Endothelial cell of umbilical vein (primary cell): ENCODE results near the gene TSHZ3.

ENCODE experiments used
- EZH2 ChIP-seq: IDR thresholded peaks from 2 replicates; pipeline ENCODE4 v1.6.1; 2012; ENCODE audit warnings: borderline replicate concordance, low read depth, mild to moderate bottlenecking, moderate library complexity, low read length, inconsistent platforms; ENCODE audit not compliant: severe bottlenecking
- JUN ChIP-seq: IDR thresholded peaks from 2 replicates; pipeline ENCODE4 v1.6.1; 2011; ENCODE audit warnings: borderline replicate concordance, low read depth; ENCODE audit not compliant: insufficient read length, insufficient read depth
- MAX ChIP-seq: IDR thresholded peaks from 2 replicates; pipeline ENCODE4 v1.6.1; 2011; ENCODE audit not compliant: insufficient read depth, insufficient read length
- POLR2A ChIP-seq: IDR thresholded peaks from 2 replicates; pipeline ENCODE4 v1.6.1; 2012; ENCODE audit warnings: low read depth, mild to moderate bottlenecking, control low read depth, low read length
- TF ChIP-seq, protein P1 (sequence below), 2 donors: IDR thresholded peaks; 1 replicate in 1 of 2; 2 replicates in 1 of 2; pipeline ENCODE4 v1.5.1; 2011; ENCODE audit warnings: low read length in 2 of 2, mild to moderate bottlenecking in 2 of 2, moderate library complexity in 2 of 2, control low read depth in 1 of 2, inconsistent platforms in 1 of 2, low read depth in 1 of 2; ENCODE audit not compliant: insufficient read depth in 1 of 2; ENCODE audit errors: extremely low read depth in 1 of 2

DNA sequence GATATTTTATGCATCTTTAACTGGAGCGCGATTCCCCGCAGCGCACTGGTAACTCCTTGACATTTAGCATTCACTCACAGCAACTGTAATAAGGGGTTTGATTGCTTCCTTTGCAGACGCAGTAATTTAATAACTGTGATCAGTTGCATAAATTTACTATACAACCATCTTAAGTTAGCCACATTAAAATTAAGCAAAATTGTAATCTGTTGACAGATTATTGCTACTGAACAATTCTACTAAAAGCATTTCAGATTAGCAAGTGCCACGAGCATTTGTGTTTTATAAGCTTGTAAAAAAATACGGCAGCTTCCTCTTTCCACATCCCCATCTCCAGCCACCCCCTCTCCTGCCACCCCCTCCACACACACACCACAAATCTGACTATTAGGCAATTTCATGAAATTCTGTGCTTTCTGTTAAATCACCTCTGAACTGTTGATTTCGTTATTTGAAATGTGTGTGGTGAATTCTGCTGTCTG lies 44.4 kb downstream of the TSHZ3 start:
- TF ChIP-seq, protein P1, sequence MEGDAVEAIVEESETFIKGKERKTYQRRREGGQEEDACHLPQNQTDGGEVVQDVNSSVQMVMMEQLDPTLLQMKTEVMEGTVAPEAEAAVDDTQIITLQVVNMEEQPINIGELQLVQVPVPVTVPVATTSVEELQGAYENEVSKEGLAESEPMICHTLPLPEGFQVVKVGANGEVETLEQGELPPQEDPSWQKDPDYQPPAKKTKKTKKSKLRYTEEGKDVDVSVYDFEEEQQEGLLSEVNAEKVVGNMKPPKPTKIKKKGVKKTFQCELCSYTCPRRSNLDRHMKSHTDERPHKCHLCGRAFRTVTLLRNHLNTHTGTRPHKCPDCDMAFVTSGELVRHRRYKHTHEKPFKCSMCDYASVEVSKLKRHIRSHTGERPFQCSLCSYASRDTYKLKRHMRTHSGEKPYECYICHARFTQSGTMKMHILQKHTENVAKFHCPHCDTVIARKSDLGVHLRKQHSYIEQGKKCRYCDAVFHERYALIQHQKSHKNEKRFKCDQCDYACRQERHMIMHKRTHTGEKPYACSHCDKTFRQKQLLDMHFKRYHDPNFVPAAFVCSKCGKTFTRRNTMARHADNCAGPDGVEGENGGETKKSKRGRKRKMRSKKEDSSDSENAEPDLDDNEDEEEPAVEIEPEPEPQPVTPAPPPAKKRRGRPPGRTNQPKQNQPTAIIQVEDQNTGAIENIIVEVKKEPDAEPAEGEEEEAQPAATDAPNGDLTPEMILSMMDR (IDR thresholded peaks at IDR 0.05; ENCODE audit: extremely low read depth in 1 of 2, insufficient read depth in 1 of 2, low read depth in 1 of 2, low read length in 2 of 2), result no peak
- TF ChIP-seq POLR2A (no peak), EZH2 (no peak), JUN (no peak), MAX (no peak)
